ENCODE measurements around the gene CHD5.

Gene CHD5

DNA sequence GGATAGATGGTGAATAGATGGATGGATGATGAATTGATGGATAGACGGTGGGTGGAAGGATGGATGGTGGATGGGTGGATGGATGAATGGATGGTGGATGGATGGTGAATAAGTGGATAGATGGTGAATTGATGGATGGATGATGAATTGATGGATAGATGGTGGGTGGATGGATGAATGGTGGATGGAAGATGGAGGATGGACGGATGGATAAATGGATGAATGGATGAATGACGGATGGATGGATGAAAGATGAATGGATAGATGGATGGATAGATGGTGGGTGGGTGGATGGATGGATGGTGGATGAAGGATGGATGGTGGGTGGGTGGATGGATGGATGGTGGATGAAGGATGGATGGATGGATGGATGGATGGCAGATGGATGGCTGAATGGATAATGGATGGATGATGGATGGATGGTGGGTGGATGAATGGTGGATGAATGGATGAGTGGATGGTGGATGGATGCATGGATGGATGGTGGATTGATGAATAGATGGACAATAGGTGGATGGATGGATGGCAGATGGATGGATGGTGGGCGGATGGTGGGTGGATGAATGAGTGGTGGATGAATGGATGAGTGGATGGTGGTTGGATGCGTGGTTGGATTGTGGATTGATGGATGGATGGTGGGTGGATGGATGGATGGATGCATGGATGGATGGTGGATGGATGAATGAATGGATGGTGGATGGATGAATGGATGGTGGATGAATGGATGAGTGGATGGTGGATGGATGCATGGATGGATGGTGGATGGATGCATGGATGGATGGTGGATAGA lies 5.3 kb downstream of the CHD5 start:
- no peak for DNase-seq (ENCODE audit: low read depth in 2 of 2)

DNA sequence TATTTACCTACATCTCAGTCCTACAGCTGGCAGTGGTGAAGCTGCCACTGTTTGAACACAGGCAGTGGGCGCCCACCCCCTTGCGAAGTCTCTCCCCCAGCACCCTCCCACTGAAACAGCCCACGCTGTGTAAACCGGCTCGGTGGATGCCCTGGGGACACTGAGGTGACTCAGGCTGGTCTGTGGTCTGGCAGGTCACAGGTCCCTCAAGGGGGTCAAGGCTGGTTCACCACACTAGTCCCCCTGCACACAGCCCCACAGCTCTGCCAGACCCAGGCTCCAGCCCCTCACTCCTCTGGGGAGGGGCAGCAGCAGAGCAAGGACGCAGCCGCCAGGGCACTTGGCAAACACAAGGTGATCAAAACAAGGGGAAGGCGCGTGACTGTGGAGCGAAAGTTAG lies 7.6 kb downstream of the CHD5 start:
- no peak for DNase-seq (ENCODE audit: low read depth in 2 of 2)

- DNase-seq (ENCODE audit: low read depth in 2 of 2) = no peak
Measured at GRCh38 chr1:6171548-6172124, 8.5 kb downstream of the CHD5 start.

DNA sequence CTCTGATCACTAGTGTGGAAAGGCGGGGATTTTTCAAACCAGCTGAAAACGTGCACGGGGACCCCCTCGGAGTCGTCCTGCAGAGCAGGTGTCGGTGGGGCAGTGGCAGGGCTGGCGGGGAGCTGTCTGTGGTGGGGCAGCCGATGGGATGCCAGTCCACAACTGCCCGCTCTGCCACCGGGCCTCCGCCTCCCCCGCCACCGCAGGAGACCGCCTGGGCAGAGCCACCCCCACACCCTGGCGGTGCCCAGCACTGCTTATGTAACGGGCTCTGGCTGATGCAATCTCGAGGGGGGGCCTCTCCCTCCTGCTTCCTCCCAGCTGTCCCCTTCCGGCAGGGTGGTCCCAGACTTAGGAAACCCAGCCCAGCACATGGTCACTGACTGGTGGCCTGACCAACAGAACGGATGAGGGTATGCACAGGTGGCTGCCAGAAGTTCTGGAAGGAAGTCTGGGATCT lies 9.3 kb downstream of the CHD5 start:
- DNase-seq (ENCODE audit: low read depth in 2 of 2) = no peak

DNA sequence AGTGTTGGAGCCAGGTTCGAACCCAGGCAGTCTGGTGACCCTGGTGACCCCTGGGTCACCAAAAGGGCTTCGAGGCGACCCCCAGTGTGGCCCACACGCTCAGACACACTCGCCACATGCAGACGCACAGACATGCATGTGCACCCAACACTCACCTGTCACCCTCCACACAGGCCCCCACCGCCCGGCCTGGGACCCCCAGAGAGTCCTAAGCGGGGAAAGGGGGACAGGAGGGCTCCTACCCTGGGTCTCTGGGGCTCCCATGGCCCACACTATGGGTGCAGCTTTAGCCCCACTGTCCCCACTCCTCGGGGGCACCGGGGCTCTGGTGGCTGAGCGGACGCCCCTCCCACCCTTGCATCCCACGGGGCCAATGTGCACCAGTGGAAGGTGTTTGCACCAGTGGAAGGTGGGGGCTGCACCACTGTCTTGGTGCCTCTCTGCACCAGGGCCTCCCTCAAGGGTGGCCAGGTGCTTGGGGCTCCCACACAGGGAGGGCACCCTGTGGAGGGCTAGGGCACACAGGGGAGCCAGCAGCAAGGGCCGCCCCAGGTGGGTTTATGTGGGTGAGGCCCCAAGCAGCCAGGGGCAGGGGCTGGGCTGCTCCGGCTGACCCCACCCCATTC lies 9.9 kb downstream of the CHD5 start:
- no peak for DNase-seq (ENCODE audit: low read depth in 2 of 2)

DNA sequence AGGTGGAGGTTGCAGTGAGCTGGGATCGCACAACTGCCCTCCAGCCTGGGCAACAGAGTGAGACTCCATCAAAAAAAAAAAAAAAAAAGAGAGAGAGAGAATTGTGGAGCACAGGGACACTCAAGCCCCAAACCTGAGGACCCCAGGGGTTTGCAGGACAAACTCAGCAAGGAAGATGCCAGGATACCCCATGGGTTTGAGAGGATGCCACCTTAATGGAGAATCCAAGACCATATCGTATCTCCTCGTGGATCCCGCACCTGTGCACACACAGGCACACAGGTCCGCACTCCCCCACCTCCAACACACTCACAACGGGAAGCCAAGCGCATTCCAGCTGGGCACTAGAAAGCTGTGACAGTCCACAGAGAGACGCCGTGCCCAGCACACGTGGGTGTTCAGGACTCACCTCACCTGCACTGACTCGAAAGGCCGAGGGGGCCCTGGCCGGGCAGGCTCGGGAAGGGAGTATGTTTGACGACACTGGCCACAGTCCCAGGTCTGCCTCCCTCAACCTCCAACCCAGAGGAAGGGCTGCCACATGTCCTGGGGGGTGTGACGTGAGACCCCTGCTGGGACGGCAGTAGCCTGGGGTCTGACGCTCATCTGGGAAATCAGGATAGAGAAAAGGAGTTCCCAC lies 11.1 kb downstream of the CHD5 start:
- DNase-seq (ENCODE audit: low read depth in 2 of 2) = no peak

- no peak for DNase-seq (ENCODE audit: low read depth in 2 of 2)
Measured at GRCh38 chr1:6167391-6168303, 12.5 kb downstream of the CHD5 start.

GRCh38 chr1:6166655-6167390 lies 13.3 kb downstream of the CHD5 start:
- DNase-seq (ENCODE audit: low read depth in 2 of 2) = no peak

DNA sequence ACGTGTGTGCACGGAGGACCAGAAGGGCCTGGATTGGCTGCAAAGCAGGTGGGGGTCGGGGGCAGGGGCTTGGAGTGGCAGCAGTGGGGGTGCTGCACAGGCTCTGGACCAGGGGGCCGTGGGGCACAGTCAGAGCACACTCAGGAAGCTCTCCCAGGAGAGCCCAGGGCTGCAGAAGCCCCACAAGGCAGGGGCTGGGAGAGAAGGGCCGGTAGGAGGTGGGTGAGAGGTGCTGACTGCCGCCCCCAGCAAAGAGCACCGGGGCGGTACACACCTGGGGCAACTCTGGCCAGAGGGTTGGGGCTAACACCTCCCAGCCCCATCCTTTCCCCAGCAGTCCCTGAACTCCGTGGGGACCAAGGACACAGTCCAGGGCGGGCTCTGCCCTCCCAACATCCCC lies 13.9 kb downstream of the CHD5 start:
- DNase-seq (ENCODE audit: low read depth in 2 of 2) = no peak

- DNase-seq (ENCODE audit: low read depth in 2 of 2) = no peak
Measured at GRCh38 chr1:6165441-6165985, 14.6 kb downstream of the CHD5 start.

DNA sequence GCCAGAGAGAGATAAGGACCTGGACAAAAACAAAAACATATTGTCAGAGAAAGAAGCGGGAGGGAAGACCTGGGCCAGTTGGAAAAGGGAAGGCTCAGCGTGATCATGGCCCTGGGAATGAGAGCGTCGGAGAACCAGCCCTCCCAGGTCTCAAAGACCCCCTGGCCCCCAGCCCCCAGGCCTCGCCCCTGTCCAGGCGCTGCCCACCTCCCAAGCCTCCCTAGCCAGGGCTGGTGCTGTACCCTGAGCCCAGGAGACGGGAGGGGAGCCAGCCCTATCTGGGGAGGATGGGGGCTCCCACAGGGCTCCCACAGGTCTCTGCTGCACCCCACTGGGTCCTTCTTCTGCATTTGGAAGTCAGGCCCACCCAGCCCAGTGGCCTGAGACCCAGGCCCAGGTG lies 15.1 kb downstream of the CHD5 start:
- DNase-seq (ENCODE audit: low read depth in 2 of 2) = no peak

DNA sequence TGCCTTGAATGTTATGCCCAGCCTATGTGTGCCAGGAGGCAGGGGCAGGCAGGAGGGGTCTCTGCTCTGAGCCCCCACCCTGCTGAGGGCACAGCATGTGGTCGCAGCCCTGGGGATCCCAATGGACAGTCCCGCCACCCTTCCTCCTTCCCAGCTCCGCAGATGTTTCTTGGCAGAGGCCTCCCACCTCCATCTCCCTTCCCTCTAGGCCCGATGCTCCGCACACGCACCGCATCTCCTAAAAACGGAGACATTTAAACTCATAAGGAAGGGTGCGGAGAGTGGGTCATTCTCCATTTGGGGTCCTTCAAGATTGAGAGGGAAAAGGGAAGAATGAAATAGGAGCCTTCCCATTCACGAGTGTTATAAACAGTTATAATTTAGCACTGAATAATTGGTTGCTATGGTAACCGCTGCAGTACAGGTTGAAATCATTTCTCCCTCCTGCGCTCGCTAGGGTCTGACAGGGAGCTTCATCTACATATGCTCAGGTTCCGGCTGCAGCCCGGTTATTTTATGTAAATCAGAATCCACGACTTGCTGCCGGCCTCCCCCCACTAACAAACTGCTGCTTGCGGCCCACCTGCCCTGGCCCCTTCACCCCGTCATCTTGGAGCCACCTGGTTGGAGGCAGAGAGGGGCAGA lies 16.0 kb downstream of the CHD5 start:
- no peak for DNase-seq (ENCODE audit: low read depth in 2 of 2)

- no peak for DNase-seq (ENCODE audit: low read depth in 2 of 2)
Measured at GRCh38 chr1:6163191-6163972, 16.7 kb downstream of the CHD5 start.

- no peak for DNase-seq (ENCODE audit: low read depth in 2 of 2)
Measured at GRCh38 chr1:6162773-6163172, 17.3 kb downstream of the CHD5 start.

GRCh38 chr1:6162341-6162740 lies 17.8 kb downstream of the CHD5 start:
- no peak for DNase-seq (ENCODE audit: low read depth in 2 of 2)

- DNase-seq (ENCODE audit: low read depth in 2 of 2) = no peak
Measured at GRCh38 chr1:6158181-6158580, 21.9 kb downstream of the CHD5 start.

GRCh38 chr1:6157528-6158174 lies 22.5 kb downstream of the CHD5 start:
- no peak for DNase-seq (ENCODE audit: low read depth in 2 of 2)

DNA sequence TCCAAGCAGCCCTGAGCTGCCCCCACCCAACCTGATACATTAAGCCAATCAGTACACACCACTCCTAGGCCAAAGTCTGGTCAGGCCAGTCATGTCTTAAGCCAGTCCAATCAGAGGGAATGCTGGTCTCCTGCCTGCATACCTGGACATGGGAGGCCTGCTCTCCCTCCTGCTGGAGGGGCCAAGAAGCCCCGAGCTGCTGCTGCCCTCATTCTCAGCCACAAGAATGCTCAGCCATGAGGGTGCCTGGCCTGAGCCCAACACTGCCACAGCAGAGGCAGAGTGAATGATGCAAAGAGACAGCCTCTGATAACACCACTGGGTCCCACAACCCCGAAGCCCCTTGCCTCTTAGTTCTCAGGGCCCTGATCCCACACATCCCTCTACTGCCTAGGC lies 23.0 kb downstream of the CHD5 start:
- no peak for DNase-seq (ENCODE audit: low read depth in 2 of 2)
